Urinary bladder (tissue), 4 donors: ENCODE results near the gene ESYT3. TPM values are rescaled to one million over a fixed set of nuclear protein-coding genes. Genes with fewer than 3 reads are reported as not detected.
"Not testable (repeated sequence)": the region's sequence is repeated elsewhere in the genome, so short reads cannot be mapped to it uniquely, and the experiment has no call there.

Experiments used
- DNase-seq: peaks from one replicate; pipeline ENCODE4 v3.0.0-alpha.2; 2015; ENCODE audit errors: extremely low spot score
- H3K27ac ChIP-seq: one replicate; pipeline ENCODE4 v1.5.1; 2013; ENCODE audit warnings: low read depth, mild to moderate bottlenecking, moderate library complexity
- H3K36me3 ChIP-seq: one replicate; pipeline ENCODE4 v1.6.1; 2013; ENCODE audit warnings: mild to moderate bottlenecking, moderate library complexity; ENCODE audit not compliant: insufficient read depth
- H3K4me1 ChIP-seq: one replicate; pipeline ENCODE4 v1.6.1; 2013; ENCODE audit warnings: mild to moderate bottlenecking, moderate library complexity; ENCODE audit not compliant: insufficient read depth
- H3K4me3 ChIP-seq: one replicate; pipeline ENCODE4 v1.5.1; 2013; ENCODE audit warnings: low read depth, low read length
- WGBS: extraction: QIAGEN DNeasy Blood & Tissue Kit; methylation state at CpG from one replicate; pipeline ENCODE4 v1.1.7; 2013; 5-methylcytosine and 5-hydroxymethylcytosine counted together
- polyA plus RNA-seq: library from polyadenylated mRNA; stranded (reverse); fragments of 200-250 nt; gene quantifications from one replicate; pipeline ENCODE4 v1.2.3, GENCODE V29; 2013
- total RNA-seq: library from RNA; depleted of rRNA; stranded (reverse); fragments of >200 nt; gene quantifications from one replicate; pipeline ENCODE4 v1.2.3, GENCODE V29; 2014
- donor health status: healthy with polysubstance abuse.
- donor health status: healthy.

Gene ESYT3
- total and polyA plus RNA-seq, 2 donors, result 2.4 to 3.2 TPM

DNA sequence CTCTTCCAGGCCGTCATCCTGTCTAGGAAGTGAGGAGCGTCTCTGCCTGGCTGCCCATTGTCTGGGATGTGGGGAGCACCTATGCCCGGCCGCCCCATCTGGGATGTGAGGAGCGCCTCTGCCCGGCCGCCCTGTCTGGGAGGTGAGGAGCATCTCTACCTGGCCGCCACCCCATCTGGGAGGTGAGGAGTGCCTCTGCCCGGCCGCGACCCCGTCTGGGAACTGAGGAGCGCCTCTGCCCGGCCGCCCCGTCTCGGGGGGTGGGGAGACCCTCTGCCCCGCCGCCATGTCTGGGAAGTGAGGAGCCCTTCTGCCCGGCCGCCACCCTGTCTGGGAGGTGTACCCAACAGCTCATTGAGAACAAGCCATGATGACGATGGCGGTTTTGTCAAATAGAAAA, 87.0 kb downstream of the ESYT3 start:
- H3K27ac ChIP-seq, H3K4me3 ChIP-seq, H3K4me1 ChIP-seq, DNase-seq, H3K36me3 ChIP-seq: not testable (repeated sequence)
- WGBS, result 96% methylated on average over 23 of the region's 23 CpGs

Other genes starting within 250 kb of the ESYT3 start
- 83.3 TPM for gene ARMC8, start 247.3 kb upstream of the ESYT3 start, total RNA-seq
- gene ARMC8, start 247.3 kb upstream of the ESYT3 start, polyA plus RNA-seq, result 33.0 TPM
- gene NME9, start 104.8 kb upstream of the ESYT3 start, total RNA-seq, result 0.16 TPM
- gene NME9, start 104.8 kb upstream of the ESYT3 start, polyA plus RNA-seq, result not detected
- 22.9 TPM for gene MRAS, start 86.0 kb upstream of the ESYT3 start, total RNA-seq
- 58.0 TPM for gene MRAS, start 86.0 kb upstream of the ESYT3 start, polyA plus RNA-seq
- 93.1 TPM for gene CEP70, start 159.6 kb downstream of the ESYT3 start, total RNA-seq
- gene CEP70, start 159.6 kb downstream of the ESYT3 start, polyA plus RNA-seq, result 13.3 TPM
- 23.1 TPM for gene FAIM, start 174.2 kb downstream of the ESYT3 start, total RNA-seq
- 16.5 TPM for gene FAIM, start 174.2 kb downstream of the ESYT3 start, polyA plus RNA-seq